ENCODE results near the gene GIGYF2.
"Not testable (repeated sequence)": the region's sequence is repeated elsewhere in the genome, so short reads cannot be mapped to it uniquely, and the experiment has no call there.

Gene GIGYF2

GRCh38 chr2:232900811-232901735, 203.9 kb downstream of the GIGYF2 start:
- TF ChIP-seq CTCF (IDR thresholded peaks at IDR 0.05; ENCODE audit: low read depth, low read length, missing control alignments): no peak
- in situ Hi-C loops (cut with HindIII; ENCODE audit: low pct_ligation_motif_present, low sequenced_read_pairs): no loop called here
- no peaks in the 10 kb centered on the region for H3K36me3 ChIP-seq (replicated peaks)
- no peak overlapping the region for H3K4me3 ChIP-seq (ENCODE audit: low read depth, low read length)
- DNase-seq: no peak
- peak overlapping the region; percentile 82 for H3K27ac ChIP-seq
- no peaks in the 10 kb centered on the region for H3K27me3 ChIP-seq (replicated peaks)

- Histone ChIP-seq H3K4me3 (ENCODE audit: low read depth, low read length) (no peak overlapping the region), H3K27me3 (replicated peaks) (no peaks in the 10 kb centered on the region), H3K36me3 (replicated peaks) (no peaks in the 10 kb centered on the region), H3K27ac (peak overlapping the region; percentile 82)
- in situ Hi-C loops (cut with HindIII; ENCODE audit: low pct_ligation_motif_present, low sequenced_read_pairs): no loop called here
- TF ChIP-seq CTCF (IDR thresholded peaks at IDR 0.05; ENCODE audit: low read depth, low read length, missing control alignments): no peak
- DNase-seq: peak; percentile 92
Observed at GRCh38 chr2:232901736-232902578, 204.8 kb downstream of the GIGYF2 start.

GRCh38 chr2:232903989-232904388, 206.9 kb downstream of the GIGYF2 start:
- no peak for TF ChIP-seq CTCF (IDR thresholded peaks at IDR 0.05; ENCODE audit: low read depth, low read length, missing control alignments)
- Histone ChIP-seq H3K4me3 (ENCODE audit: low read depth, low read length) (no peak overlapping the region), H3K27ac (no peak overlapping the region), H3K27me3 (replicated peaks) (no peaks in the 10 kb centered on the region), H3K36me3 (replicated peaks) (no peaks in the 10 kb centered on the region)
- in situ Hi-C loops (cut with HindIII; ENCODE audit: low pct_ligation_motif_present, low sequenced_read_pairs): no loop called here
- DNase-seq: no peak

DNA sequence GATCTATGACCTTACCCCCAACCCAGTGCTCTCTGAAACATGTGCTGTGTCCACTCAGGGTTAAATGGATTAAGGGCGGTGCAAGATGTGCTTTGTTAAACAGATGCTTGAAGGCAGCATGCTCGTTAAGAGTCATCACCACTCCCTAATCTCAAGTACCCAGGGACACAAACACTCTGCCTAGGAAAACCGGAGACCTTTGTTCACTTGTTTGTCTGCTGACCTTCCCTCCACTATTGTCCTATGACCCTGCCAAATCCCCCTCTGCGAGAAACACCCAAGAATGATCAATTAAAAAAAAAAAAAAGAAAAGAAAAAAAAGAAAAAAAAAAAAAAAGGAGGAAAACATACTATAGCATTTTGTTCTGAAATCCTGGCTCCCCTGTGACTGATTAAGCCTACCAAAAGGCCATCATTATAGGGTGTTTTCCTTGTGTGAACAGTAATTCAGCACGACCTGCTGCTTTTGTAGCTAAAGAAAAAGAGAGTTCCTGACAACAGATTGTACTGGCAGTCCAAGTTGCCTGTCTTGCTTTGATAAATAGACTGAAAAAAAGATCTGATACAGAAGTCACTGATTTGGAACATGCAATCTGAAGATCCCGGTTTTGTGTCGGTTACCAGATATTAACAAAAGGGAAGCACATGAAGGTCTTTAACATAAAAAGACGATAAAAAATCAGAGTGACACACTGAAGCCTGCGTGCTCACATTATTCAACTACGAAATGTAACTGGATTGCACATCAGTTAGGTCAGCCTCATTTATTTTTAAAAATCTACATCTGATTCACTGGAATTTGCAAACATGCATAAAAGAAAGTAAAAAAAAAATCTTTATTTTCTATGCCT, 210.0 kb downstream of the GIGYF2 start:
- DNase-seq; H3K27me3 ChIP-seq (replicated peaks); in situ Hi-C loops (cut with HindIII; ENCODE audit: low pct_ligation_motif_present, low sequenced_read_pairs); H3K36me3 ChIP-seq (replicated peaks); H3K27ac ChIP-seq; H3K4me3 ChIP-seq (ENCODE audit: low read depth, low read length): not testable (repeated sequence)

DNA sequence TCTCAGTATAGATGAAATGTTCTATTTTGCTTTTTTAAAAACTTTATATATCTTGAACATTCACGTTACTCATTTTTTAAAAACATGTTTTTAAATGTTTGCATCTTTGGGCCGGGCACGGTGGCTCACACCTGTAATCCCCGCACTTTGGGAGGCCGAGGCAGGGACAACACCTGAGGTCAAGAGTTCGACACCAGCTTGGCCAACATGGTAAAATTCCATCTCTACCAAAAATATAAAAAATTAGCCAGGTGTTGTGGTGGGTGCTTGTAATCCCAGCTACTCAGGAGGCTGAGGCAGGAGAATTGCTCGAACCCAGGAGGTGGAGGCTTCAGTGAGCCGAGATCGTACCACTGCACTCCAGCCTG, 210.6 kb downstream of the GIGYF2 start:
- H3K4me3 ChIP-seq (ENCODE audit: low read depth, low read length); H3K27me3 ChIP-seq (replicated peaks); in situ Hi-C loops (cut with HindIII; ENCODE audit: low pct_ligation_motif_present, low sequenced_read_pairs); DNase-seq; H3K27ac ChIP-seq; H3K36me3 ChIP-seq (replicated peaks): not testable (repeated sequence)

DNA sequence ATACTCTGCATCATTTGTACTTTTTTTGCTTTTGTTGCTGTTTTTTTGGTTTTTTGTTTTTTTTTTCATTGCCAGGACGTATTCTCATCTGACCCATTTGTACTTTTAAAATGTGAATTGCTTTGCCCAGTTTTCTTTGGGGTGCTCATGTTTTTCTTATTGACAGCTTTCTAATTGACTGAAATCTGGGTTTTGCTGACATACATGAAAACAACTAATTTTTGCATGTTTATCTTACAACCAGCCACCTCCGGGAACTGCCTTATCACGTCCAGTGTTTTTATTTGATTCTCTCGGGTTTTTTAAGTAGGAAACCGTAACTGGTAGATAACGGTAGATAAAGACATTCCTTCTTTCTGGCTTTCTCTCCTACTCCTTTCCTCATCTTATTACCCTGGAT, 211.6 kb downstream of the GIGYF2 start:
- Histone ChIP-seq H3K27me3 (replicated peaks) (no peaks in the 10 kb centered on the region), H3K36me3 (replicated peaks) (no peaks in the 10 kb centered on the region), H3K27ac (no peak overlapping the region), H3K4me3 (ENCODE audit: low read depth, low read length) (no peak overlapping the region)
- in situ Hi-C loops (cut with HindIII; ENCODE audit: low pct_ligation_motif_present, low sequenced_read_pairs): no loop called here
- no peak for DNase-seq
- no peak for TF ChIP-seq CTCF (IDR thresholded peaks at IDR 0.05; ENCODE audit: low read depth, low read length, missing control alignments)

Measured in brain microvascular endothelial cell (primary cell).